Upper lobe of right lung (tissue), 1 donor: ENCODE results near the gene PIGU. TPM values are rescaled to one million over a fixed set of nuclear protein-coding genes. Genes with fewer than 3 reads are reported as not detected.

Experiments used
- ATAC-seq: fragments of 200-7000 bp; cut with Tn5 transposase; one replicate; pipeline ENCODE4 v1.9.1; 2020; ENCODE audit warnings: mild to moderate bottlenecking, moderate library complexity
- DNase-seq: peaks from one replicate; pipeline ENCODE4 v3.0.0-alpha.2; 2020
- H3K27ac ChIP-seq: fragments of 200-600 bp; one replicate; pipeline ENCODE4 v1.8.0; 2022
- H3K27me3 ChIP-seq: fragments of 200-600 bp; one replicate; pipeline ENCODE4 v1.8.0; 2022; ENCODE audit warnings: mild to moderate bottlenecking
- H3K36me3 ChIP-seq: fragments of 200-600 bp; one replicate; pipeline ENCODE4 v1.8.0; 2022
- H3K4me1 ChIP-seq: fragments of 200-600 bp; one replicate; pipeline ENCODE4 v1.8.0; 2022
- H3K4me3 ChIP-seq: fragments of 200-600 bp; one replicate; pipeline ENCODE4 v1.8.0; 2022; ENCODE audit warnings: mild to moderate bottlenecking
- H3K9me3 ChIP-seq: fragments of 200-600 bp; one replicate; pipeline ENCODE4 v1.8.0; 2022
- CTCF ChIP-seq: fragments of 200-600 bp; IDR thresholded peaks from one replicate; pipeline ENCODE4 v1.8.0; 2022; ENCODE audit warnings: antibody characterized with exemption
- intact Hi-C: fragments of 100-400 bp; cut with DNase I; formaldehyde crosslinking; loops from one replicate; pipeline ENCODE4 v1.11.0; 2022
- total RNA-seq: library from RNA; stranded (reverse); fragmentation: NEBNext Ultra II Directional; extraction: Animal tissue kit (Norgen Biotek cat#: 25700); gene quantifications from one replicate; pipeline ENCODE4 v1.2.1, GENCODE V29; 2021
- donor health status: DM: no; HTN: yes; CAD: no; lungs with severe emphysema.

Gene PIGU
- total RNA-seq, 1 donor from 2014 or later: 13.2 TPM

- ATAC-seq (no peak), DNase-seq (no peak)
- Histone ChIP-seq H3K9me3 (no peaks in the 10 kb centered on the region), H3K27ac (no peak overlapping the region), H3K4me3 (no peak overlapping the region), H3K27me3 (no peaks in the 10 kb centered on the region), H3K36me3 (peaks cover 22% of the 10 kb centered on the region), H3K4me1 (peaks cover 12% of the 10 kb centered on the region)
- intact Hi-C loops: no loop called here
- TF ChIP-seq CTCF: no peak
Observed at GRCh38 chr20:34710861-34711574, 34.1 kb upstream of the PIGU start.

GRCh38 chr20:34710568-34710839 is 33.6 kb upstream of the PIGU start:
- H3K27ac ChIP-seq: no peak overlapping the region
- H3K27me3 ChIP-seq: no peaks in the 10 kb centered on the region
- peak overlapping the region; percentile 90 for H3K4me3 ChIP-seq
- no peak for TF ChIP-seq CTCF
- DNase-seq: no peak
- H3K36me3 ChIP-seq: peaks cover 18% of the 10 kb centered on the region
- H3K9me3 ChIP-seq: no peaks in the 10 kb centered on the region
- intact Hi-C loops: no loop called here
- peaks cover 17% of the 10 kb centered on the region for H3K4me1 ChIP-seq
- no peak for ATAC-seq

- H3K9me3 ChIP-seq: no peaks in the 10 kb centered on the region
- TF ChIP-seq CTCF: peak; percentile 32
- intact Hi-C loops: no loop called here
- H3K27me3 ChIP-seq: no peaks in the 10 kb centered on the region
- DNase-seq (peak; percentile 92), ATAC-seq (peak; percentile 81)
- H3K4me1 ChIP-seq: peaks cover 22% of the 10 kb centered on the region
- H3K4me3 ChIP-seq: peak overlapping the region; percentile 90
- H3K36me3 ChIP-seq: peaks cover 13% of the 10 kb centered on the region
- peak overlapping the region; percentile 89 for H3K27ac ChIP-seq
Observed at GRCh38 chr20:34709831-34710567, 33.1 kb upstream of the PIGU start.

- intact Hi-C loops: no loop called here
- Histone ChIP-seq H3K9me3 (no peaks in the 10 kb centered on the region), H3K27ac (peak overlapping the region; percentile 89), H3K36me3 (peaks cover 6% of the 10 kb centered on the region), H3K27me3 (no peaks in the 10 kb centered on the region), H3K4me1 (peaks cover 24% of the 10 kb centered on the region), H3K4me3 (peak overlapping the region; percentile 90)
- ATAC-seq: peak; percentile 82
- DNase-seq: peak; percentile 93
- TF ChIP-seq CTCF: no peak
Observed at GRCh38 chr20:34709044-34709830, 32.3 kb upstream of the PIGU start.

GRCh38 chr20:34708621-34709043 is 31.7 kb upstream of the PIGU start:
- Histone ChIP-seq H3K27me3 (no peaks in the 10 kb centered on the region), H3K9me3 (no peaks in the 10 kb centered on the region), H3K4me3 (peak overlapping the region; percentile 90), H3K27ac (peak overlapping the region; percentile 89), H3K36me3 (no peaks in the 10 kb centered on the region), H3K4me1 (peaks cover 24% of the 10 kb centered on the region)
- peak; percentile 59 for TF ChIP-seq CTCF
- intact Hi-C loops: no loop called here
- ATAC-seq (no peak), DNase-seq (peak; percentile 70)
